ENCODE measurements around the gene ZBTB3. TPM values are rescaled to one million over a fixed set of nuclear protein-coding genes. Genes with fewer than 3 reads are reported as not detected.
A peak's percentile ranks its signal among the peaks of the same experiment; 100 is the strongest.
"Not testable (repeated sequence)": the region's sequence is repeated elsewhere in the genome, so short reads cannot be mapped to it uniquely, and the experiment has no call there.

ZBTB3 gene
- total RNA-seq, 1 donor from 2014 or later = 19.9 TPM

DNA sequence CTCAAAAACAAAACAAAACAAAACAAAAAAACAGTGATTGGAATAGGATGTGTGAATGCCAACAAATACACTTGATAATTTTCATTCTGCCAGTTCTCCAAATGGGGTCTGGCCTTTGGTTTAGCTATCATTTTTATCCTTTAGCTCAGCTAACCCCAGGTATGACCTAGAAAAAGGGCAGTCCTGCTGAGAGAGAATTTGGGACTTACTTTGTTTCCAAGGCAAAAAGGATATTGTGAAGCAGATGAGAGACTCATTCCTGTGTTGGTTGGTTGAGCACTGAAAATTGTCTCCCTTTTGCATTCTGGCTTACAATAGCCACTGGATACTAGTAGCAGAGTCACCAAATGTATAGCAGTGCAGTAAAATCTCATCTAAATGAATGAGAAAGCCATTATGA lies 16.8 kb downstream of the ZBTB3 start:
- H3K4me1 Mint-ChIP-seq = peaks cover 9% of the 10 kb centered on the region
- POLR2A ChIA-PET = interaction anchor here (0.6 to 1.3 kb wide), 4 partner anchors 9 to 69 kb away, joined by 3 read pairs; partner anchors contain the start of genes HNRNPUL2, TTC9C and ZBTB3
- H3K36me3 Mint-ChIP-seq (ENCODE audit: low read depth) = peaks cover 60% of the 10 kb centered on the region
- intact Hi-C loops (cut with micrococcal nuclease) = no loop called here
- TF ChIP-seq, protein P1, sequence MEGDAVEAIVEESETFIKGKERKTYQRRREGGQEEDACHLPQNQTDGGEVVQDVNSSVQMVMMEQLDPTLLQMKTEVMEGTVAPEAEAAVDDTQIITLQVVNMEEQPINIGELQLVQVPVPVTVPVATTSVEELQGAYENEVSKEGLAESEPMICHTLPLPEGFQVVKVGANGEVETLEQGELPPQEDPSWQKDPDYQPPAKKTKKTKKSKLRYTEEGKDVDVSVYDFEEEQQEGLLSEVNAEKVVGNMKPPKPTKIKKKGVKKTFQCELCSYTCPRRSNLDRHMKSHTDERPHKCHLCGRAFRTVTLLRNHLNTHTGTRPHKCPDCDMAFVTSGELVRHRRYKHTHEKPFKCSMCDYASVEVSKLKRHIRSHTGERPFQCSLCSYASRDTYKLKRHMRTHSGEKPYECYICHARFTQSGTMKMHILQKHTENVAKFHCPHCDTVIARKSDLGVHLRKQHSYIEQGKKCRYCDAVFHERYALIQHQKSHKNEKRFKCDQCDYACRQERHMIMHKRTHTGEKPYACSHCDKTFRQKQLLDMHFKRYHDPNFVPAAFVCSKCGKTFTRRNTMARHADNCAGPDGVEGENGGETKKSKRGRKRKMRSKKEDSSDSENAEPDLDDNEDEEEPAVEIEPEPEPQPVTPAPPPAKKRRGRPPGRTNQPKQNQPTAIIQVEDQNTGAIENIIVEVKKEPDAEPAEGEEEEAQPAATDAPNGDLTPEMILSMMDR (IDR thresholded peaks at IDR 0.05) = no peak
- H3K9me3 Mint-ChIP-seq = no peaks in the 10 kb centered on the region
- no peak overlapping the region for H3K27ac Mint-ChIP-seq
- H3K27me3 Mint-ChIP-seq = no peaks in the 10 kb centered on the region
- DNase-seq (no peak), ATAC-seq (ENCODE audit: low read depth) (no peak)
- no peak overlapping the region for H3K4me3 Mint-ChIP-seq
- CTCF ChIA-PET = no interaction called here

DNA sequence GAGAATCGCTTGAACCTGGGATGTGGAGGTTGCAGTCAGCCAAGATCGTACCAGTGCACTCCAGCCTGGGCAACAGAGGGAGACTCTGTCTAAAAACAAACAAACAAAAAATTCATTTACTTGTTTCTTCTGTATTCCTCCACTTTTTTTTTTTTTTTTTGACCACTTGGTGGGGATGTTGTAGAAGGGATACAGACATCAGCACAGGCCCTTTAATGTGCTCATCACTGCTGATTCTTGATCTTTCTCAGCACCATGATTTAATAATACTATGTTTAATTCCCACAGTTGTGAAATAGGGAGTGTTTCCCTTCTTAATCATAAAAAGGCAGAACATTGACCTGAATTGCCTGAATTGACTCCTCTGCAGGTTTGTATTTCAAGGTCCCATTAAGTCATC lies 21.1 kb downstream of the ZBTB3 start:
- DNase-seq = no peak
- ChIA-PET CTCF (no interaction called here), POLR2A (interaction anchor here (0.7 to 0.8 kb wide), 4 partner anchors 72 to 602 kb away, joined by 4 to 5 read pairs (median 5); partner anchors contain the start of genes NXF1 and WDR74)
- H3K36me3 Mint-ChIP-seq (ENCODE audit: low read depth) = peaks cover 46% of the 10 kb centered on the region
- TF ChIP-seq, protein P1 (IDR thresholded peaks at IDR 0.05) = no peak
- intact Hi-C loops (cut with micrococcal nuclease) = no loop called here
- H3K4me1 Mint-ChIP-seq = peaks cover 28% of the 10 kb centered on the region
- no peak overlapping the region for H3K27ac Mint-ChIP-seq
- H3K9me3 Mint-ChIP-seq = no peaks in the 10 kb centered on the region
- no peak overlapping the region for H3K4me3 Mint-ChIP-seq
- no peaks in the 10 kb centered on the region for H3K27me3 Mint-ChIP-seq
- ATAC-seq (ENCODE audit: low read depth) = no peak

DNA sequence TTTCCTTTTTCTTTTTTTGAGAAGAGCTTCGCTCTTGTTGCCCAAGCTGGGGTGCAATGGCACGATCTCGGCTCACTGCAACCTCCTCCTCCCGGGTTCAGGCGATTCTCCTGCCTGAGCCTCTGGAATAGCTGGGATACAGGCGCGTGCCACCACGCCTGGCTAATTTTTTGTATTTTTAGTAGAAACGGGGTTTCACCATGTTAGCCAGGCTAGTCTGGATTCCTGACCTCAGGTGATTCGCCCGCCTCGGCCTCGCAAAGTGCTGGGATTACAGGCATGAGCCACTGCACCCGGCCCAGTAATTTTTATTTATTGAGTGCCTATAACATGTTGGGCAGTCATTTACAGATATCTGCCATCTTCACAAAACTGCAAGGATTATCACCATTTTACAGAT lies 23.9 kb downstream of the ZBTB3 start:
- ATAC-seq (ENCODE audit: low read depth); H3K27ac Mint-ChIP-seq; intact Hi-C loops (cut with micrococcal nuclease); DNase-seq; H3K27me3 Mint-ChIP-seq; H3K9me3 Mint-ChIP-seq: not testable (repeated sequence)
- ChIA-PET CTCF (interaction anchor here (1.1 kb wide), 1 partner anchor 24 kb away, joined by 4 read pairs; the partner anchor contains the start of gene ZBTB3), POLR2A (interaction anchor here (0.6 to 8.9 kb wide), 17 partner anchors 9 to 156 kb away, joined by 3 to 193 read pairs (median 47); partner anchors contain the start of genes BSCL2, C11orf98, CSKMT and GNG3)
- Mint-ChIP-seq H3K4me3 (peak overlapping the region; percentile 60), H3K4me1 (peaks cover 43% of the 10 kb centered on the region), H3K36me3 (ENCODE audit: low read depth) (peaks cover 52% of the 10 kb centered on the region)

GRCh38 chr11:62728171-62728988 lies 25.6 kb downstream of the ZBTB3 start, which contains the start of gene TTC9C:
TSS of gene TTC9C (plus strand) at chr11:62728486. CDS start at chr11:62728849, 363 bp downstream.
- ChIA-PET POLR2A (interaction anchor here (0.6 to 8.9 kb wide), 42 partner anchors 9 to 1498 kb away, joined by 3 to 193 read pairs (median 6); partner anchors contain the start of genes B3GAT3, BSCL2, C11orf98 and CSKMT), CTCF (interaction anchor here (0.8 to 1.2 kb wide), 5 partner anchors 25 to 136 kb away, joined by 3 to 7 read pairs (median 3); partner anchors contain the start of gene ZBTB3)
- Mint-ChIP-seq H3K4me3 (peak within 1 kb of the TSS; percentile 98), H3K9me3 (no peaks in the 10 kb centered on the region), H3K27me3 (no peaks in the 10 kb centered on the region), H3K36me3 (ENCODE audit: low read depth) (peaks cover 64% of the 10 kb centered on the region), H3K4me1 (peaks cover 59% of the 10 kb centered on the region), H3K27ac (peak within 1 kb of the TSS; percentile 98)
- TF ChIP-seq, protein P1 (IDR thresholded peaks at IDR 0.05) = no peak
- intact Hi-C loops (cut with micrococcal nuclease) = loop anchor here (1.0 to 2.0 kb wide), 6 partner anchors 26 to 153 kb away; partner anchors contain the start of genes UBXN1, UQCC3 and ZBTB3
- DNase-seq (peak; percentile 72), ATAC-seq (ENCODE audit: low read depth) (peak; percentile 29)

DNA sequence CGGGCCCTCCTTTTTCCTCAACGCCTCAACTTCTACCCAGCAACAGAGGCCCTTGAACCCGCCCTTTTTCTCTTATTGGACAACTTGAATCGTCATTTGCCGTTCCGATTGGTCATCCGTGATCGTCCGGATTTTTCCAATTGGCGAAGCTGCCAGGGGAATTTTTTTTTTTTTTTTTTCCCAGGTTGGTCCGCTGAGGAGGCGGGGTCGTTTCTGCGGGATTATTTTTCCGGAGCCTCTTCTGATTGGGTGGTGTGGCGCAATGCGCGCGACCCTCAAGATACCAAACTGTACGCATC lies 26.1 kb downstream of the ZBTB3 start:
- peak overlapping the region; percentile 98 for H3K27ac Mint-ChIP-seq
- peak; percentile 58 for ATAC-seq (ENCODE audit: low read depth)
- H3K27me3 Mint-ChIP-seq = no peaks in the 10 kb centered on the region

More for the DNA sequence above, 26.1 kb downstream of the ZBTB3 start:
- no peaks in the 10 kb centered on the region for H3K9me3 Mint-ChIP-seq
- H3K4me1 Mint-ChIP-seq = peaks cover 54% of the 10 kb centered on the region
- TF ChIP-seq, protein P1 (IDR thresholded peaks at IDR 0.05) = no peak
- POLR2A ChIA-PET = interaction anchor here (0.5 to 8.9 kb wide), 57 partner anchors 9 to 1498 kb away, joined by 3 to 193 read pairs (median 6); partner anchors contain the start of genes B3GAT3, BSCL2, C11orf98 and CSKMT
- intact Hi-C loops (cut with micrococcal nuclease) = loop anchor here (1.0 to 2.0 kb wide), 13 partner anchors 19 to 153 kb away; partner anchors contain the start of genes GANAB, INTS5, TAF6L and TMEM179B
- H3K4me3 Mint-ChIP-seq = peak overlapping the region; percentile 98
- peaks cover 64% of the 10 kb centered on the region for H3K36me3 Mint-ChIP-seq (ENCODE audit: low read depth)
- peak; percentile 67 for DNase-seq
- CTCF ChIA-PET = interaction anchor here (0.6 to 1.1 kb wide), 6 partner anchors 26 to 303 kb away, joined by 3 to 4 read pairs (median 3); partner anchors contain the start of genes TUT1, WDR74 and ZBTB3
